Renal pelvis (tissue), 4 donors: ENCODE data around the gene KCNMB2. TPM values are rescaled to one million over a fixed set of nuclear protein-coding genes. Genes with fewer than 3 reads are reported as not detected.
"Not testable (repeated sequence)": the region's sequence is repeated elsewhere in the genome, so short reads cannot be mapped to it uniquely, and the experiment has no call there.

Experiments used
- DNase-seq: peaks from one replicate; pipeline ENCODE4 v3.0.0-alpha.2; 2013
- polyA plus RNA-seq, 3 donors: library from polyadenylated mRNA; unstranded; fragments of 120-200 nt; gene quantifications; one replicate each; pipeline ENCODE4 v1.2.1, GENCODE V29; 2013; ENCODE audit not compliant: insufficient read length in 3 of 3

KCNMB2 gene
- polyA plus RNA-seq, 3 donors: 22.3 to 24.1 (median 23.4) TPM

- DNase-seq: not testable (repeated sequence)
Measured at GRCh38 chr3:178515076-178515744, 21.0 kb upstream of the KCNMB2 start.

- peak; percentile 9 for DNase-seq
Measured at GRCh38 chr3:178517665-178518334, 18.4 kb upstream of the KCNMB2 start.

- no peak for DNase-seq
Measured at GRCh38 chr3:178518660-178519396, 17.4 kb upstream of the KCNMB2 start.

GRCh38 chr3:178519701-178520100, 16.5 kb upstream of the KCNMB2 start:
- no peak for DNase-seq

- DNase-seq: no peak
Measured at GRCh38 chr3:178520451-178520850, 15.8 kb upstream of the KCNMB2 start.

GRCh38 chr3:178522200-178523052, 13.8 kb upstream of the KCNMB2 start:
- no peak for DNase-seq

GRCh38 chr3:178525251-178525650, 11.0 kb upstream of the KCNMB2 start:
- DNase-seq: no peak

GRCh38 chr3:178526291-178526690, 9.9 kb upstream of the KCNMB2 start:
- DNase-seq: no peak

GRCh38 chr3:178527981-178528380, 8.3 kb upstream of the KCNMB2 start:
- no peak for DNase-seq

GRCh38 chr3:178529606-178530225, 6.5 kb upstream of the KCNMB2 start:
- no peak for DNase-seq

- no peak for DNase-seq
Measured at GRCh38 chr3:178532476-178532875, 3.8 kb upstream of the KCNMB2 start.

- DNase-seq: no peak
Measured at GRCh38 chr3:178537122-178537705, 978 bp downstream of the KCNMB2 start.

- DNase-seq: no peak
Measured at GRCh38 chr3:178538056-178538455, 1.8 kb downstream of the KCNMB2 start.

GRCh38 chr3:178540184-178540583, 3.9 kb downstream of the KCNMB2 start:
- DNase-seq: no peak

GRCh38 chr3:178545337-178545736, 9.1 kb downstream of the KCNMB2 start:
- no peak for DNase-seq

GRCh38 chr3:178546079-178546478, 9.8 kb downstream of the KCNMB2 start:
- DNase-seq: no peak

GRCh38 chr3:178549426-178549825, 13.2 kb downstream of the KCNMB2 start:
- DNase-seq: not testable (repeated sequence)

GRCh38 chr3:178551916-178552321, 15.7 kb downstream of the KCNMB2 start:
- DNase-seq: peak; percentile 37

GRCh38 chr3:178558637-178559036, 22.4 kb downstream of the KCNMB2 start:
- DNase-seq: peak; percentile 53

GRCh38 chr3:178560759-178561158, 24.5 kb downstream of the KCNMB2 start:
- no peak for DNase-seq

- DNase-seq: no peak
Measured at GRCh38 chr3:178561239-178561638, 25.0 kb downstream of the KCNMB2 start.
